GM12873 (cell line): ENCODE data around the gene TULP4.

Experiments used
- TF ChIP-seq, protein P1 (sequence below): IDR thresholded peaks from 2 replicates; pipeline ENCODE4 v1.5.1; 2012; ENCODE audit warnings: low read depth, mild to moderate bottlenecking, moderate library complexity, low read length, control low read depth; ENCODE audit not compliant: insufficient read depth; ENCODE audit errors: missing control alignments

The TULP4 gene

DNA sequence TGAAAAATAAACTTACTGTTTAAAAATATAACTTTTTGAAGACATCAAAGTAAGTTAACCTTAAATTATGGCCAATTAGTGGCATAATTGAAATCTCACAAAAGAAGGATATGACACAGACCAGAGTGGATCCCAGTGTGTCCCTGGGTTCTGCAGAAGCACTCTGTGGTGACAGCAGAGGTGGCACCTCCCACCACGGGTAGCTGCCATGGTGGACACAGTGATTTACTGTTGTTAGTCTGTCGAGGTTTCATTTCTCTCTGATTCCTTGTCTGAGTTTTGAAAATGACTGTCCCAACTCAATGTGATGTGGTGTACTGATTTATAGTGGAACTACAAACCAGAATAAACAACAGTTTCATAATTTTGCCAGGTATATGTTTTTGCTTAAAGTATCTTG is 76.5 kb downstream of the TULP4 start:
- TF ChIP-seq, protein P1, sequence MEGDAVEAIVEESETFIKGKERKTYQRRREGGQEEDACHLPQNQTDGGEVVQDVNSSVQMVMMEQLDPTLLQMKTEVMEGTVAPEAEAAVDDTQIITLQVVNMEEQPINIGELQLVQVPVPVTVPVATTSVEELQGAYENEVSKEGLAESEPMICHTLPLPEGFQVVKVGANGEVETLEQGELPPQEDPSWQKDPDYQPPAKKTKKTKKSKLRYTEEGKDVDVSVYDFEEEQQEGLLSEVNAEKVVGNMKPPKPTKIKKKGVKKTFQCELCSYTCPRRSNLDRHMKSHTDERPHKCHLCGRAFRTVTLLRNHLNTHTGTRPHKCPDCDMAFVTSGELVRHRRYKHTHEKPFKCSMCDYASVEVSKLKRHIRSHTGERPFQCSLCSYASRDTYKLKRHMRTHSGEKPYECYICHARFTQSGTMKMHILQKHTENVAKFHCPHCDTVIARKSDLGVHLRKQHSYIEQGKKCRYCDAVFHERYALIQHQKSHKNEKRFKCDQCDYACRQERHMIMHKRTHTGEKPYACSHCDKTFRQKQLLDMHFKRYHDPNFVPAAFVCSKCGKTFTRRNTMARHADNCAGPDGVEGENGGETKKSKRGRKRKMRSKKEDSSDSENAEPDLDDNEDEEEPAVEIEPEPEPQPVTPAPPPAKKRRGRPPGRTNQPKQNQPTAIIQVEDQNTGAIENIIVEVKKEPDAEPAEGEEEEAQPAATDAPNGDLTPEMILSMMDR = no peak

DNA sequence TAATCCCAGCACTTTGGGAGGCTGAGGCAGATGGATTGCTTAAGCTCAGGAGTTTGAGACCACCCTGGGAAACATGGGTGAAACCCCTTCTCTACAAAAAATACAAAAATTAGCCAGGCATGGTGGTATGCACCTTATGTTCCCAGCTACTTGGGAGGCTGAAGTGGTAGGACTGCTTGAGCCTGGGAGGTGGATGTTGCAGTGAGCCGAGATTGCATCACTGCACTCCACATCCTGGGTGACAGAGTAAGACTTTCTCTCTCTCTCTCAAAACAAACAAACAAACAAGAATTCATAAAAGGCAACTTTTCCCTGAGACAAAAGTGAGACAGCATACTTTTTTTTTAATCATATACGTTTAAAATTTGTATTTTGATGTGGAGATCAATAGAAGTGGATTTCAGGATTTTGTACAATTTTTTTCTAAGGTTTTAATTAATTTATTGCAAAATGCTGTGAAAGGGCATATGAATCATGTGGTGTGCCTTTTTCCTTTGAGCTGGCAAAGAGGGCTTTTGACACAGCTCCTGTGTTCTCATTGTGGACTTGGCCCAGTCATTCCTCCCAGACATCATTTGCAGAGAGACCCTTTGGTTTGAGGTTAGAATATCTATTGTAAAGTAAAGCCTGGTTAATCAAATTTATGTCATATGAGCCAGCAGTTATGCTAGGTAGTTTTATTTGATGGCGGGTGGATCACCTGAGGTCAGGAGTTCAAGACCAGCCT is 77.1 kb downstream of the TULP4 start:
- TF ChIP-seq, protein P1 = no peak

GRCh38 chr6:158391276-158391675 is 79.0 kb downstream of the TULP4 start:
- TF ChIP-seq, protein P1 = no peak

GRCh38 chr6:158396136-158396535 is 83.9 kb downstream of the TULP4 start:
- TF ChIP-seq, protein P1 = no peak

DNA sequence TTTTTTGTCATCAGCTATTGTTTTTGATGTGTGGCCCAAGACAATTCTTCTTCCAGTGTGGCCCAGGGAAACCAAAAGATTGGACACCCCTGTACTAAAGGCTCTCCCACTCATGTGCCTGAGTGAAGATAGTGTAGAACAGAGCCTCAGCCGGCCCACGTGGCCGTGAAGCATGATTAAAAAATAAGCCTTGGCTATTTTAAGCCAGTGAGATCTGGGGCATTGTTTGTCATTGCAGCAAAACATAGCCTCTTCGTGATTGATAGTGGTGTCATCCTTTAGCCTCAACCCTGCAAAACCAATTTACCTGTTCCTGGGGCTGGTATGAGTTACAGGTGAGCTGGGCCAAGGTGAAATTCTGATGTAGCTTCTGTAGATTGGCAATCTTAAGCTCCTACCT is 85.3 kb downstream of the TULP4 start:
- TF ChIP-seq, protein P1 = no peak

GRCh38 chr6:158398252-158399024 is 86.2 kb downstream of the TULP4 start:
- TF ChIP-seq, protein P1 = no peak

DNA sequence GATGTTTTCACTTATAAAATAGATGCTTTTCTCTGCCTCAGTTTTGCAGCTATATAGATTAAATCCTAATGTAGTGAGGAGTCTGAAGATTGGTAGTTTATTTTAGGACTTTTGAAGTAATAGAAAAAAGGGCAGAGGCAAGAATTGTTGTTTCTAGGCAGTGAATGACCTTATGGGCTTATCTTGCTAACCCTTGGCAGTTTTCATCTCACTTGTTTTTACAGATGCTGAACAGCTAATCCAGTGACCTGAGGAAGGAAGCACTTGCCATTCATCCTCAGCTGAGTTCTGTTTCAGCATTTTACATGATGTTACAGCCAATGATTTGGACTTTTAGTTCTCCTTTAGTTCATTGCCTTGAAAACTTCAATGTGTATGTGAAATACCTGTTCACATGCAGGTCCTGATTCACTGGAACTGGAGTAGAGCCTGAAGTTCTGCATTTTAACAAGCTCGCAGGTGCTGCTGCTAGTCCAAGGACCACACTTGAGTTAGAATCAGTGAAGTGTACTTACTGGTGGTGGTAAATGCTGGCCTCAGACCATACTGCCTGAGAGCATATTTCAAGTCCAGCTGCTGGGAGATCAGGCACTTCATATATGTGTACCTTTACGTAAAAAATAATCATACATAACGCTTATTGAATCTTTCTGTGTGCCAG is 86.9 kb downstream of the TULP4 start:
- TF ChIP-seq, protein P1 = no peak
